Mesodermal cell (in vitro differentiated cells): ENCODE results near the gene OBI1.

Source experiments
- H3K27ac ChIP-seq: 2 replicates; pipeline ENCODE4 v1.7.0; 2013; ENCODE audit warnings: mild to moderate bottlenecking, low read depth, low read length, moderate library complexity; ENCODE audit not compliant: severe bottlenecking
- H3K36me3 ChIP-seq: 2 replicates; pipeline ENCODE4 v1.7.1; 2013; ENCODE audit warnings: mild to moderate bottlenecking, low read length, moderate library complexity; ENCODE audit not compliant: control insufficient read depth, insufficient read depth
- H3K4me1 ChIP-seq: one replicate; pipeline ENCODE4 v1.7.1; 2013; ENCODE audit warnings: mild to moderate bottlenecking, low read length; ENCODE audit not compliant: insufficient read depth, control insufficient read depth, poor library complexity, severe bottlenecking
- H3K4me3 ChIP-seq: 2 replicates; pipeline ENCODE4 v1.7.0; 2013; ENCODE audit warnings: low read length, control low read depth, mild to moderate bottlenecking; ENCODE audit not compliant: insufficient read depth, poor library complexity, severe bottlenecking; ENCODE audit errors: extremely low read depth
- H3K9me3 ChIP-seq: 2 replicates; pipeline ENCODE4 v1.7.1; 2013; ENCODE audit warnings: mild to moderate bottlenecking, low read length, moderate library complexity; ENCODE audit not compliant: control insufficient read depth
- WGBS, 2 experiments: methylation state at CpG; one replicate each; pipeline ENCODE4 v1.1.5; 2013; ENCODE audit warnings: missing lambda C conversion rate in 2 of 2; ENCODE audit not compliant: insufficient coverage in 2 of 2; 5-methylcytosine and 5-hydroxymethylcytosine counted together

Gene OBI1

GRCh38 chr13:78572459-78572858 is 86.5 kb downstream of the OBI1 start:
- WGBS, 2 experiments: 90 to 94% methylated on average over 3 of the region's 5 CpGs
- Histone ChIP-seq H3K9me3 (no peaks in the 10 kb centered on the region), H3K27ac (no peak overlapping the region), H3K4me3 (no peak overlapping the region), H3K4me1 (no peaks in the 10 kb centered on the region), H3K36me3 (no peaks in the 10 kb centered on the region)

GRCh38 chr13:78569029-78569428 is 89.9 kb downstream of the OBI1 start:
- H3K4me1 ChIP-seq: no peaks in the 10 kb centered on the region
- WGBS, 2 experiments: no CpG with 5 or more reads among the region's 1 CpG
- H3K36me3 ChIP-seq: no peaks in the 10 kb centered on the region
- no peak overlapping the region for H3K4me3 ChIP-seq
- no peak overlapping the region for H3K27ac ChIP-seq
- H3K9me3 ChIP-seq: no peaks in the 10 kb centered on the region

GRCh38 chr13:78566631-78567030 is 92.3 kb downstream of the OBI1 start:
- 92 to 100% methylated on average over 4 of the region's 5 CpGs for WGBS, 2 experiments
- Histone ChIP-seq H3K4me1 (no peaks in the 10 kb centered on the region), H3K27ac (no peak overlapping the region), H3K9me3 (no peaks in the 10 kb centered on the region), H3K36me3 (no peaks in the 10 kb centered on the region), H3K4me3 (no peak overlapping the region)
